GM19193 (cell line): ENCODE measurements around the gene KRTCAP2.

Source experiments
- POLR2A ChIP-seq: IDR thresholded peaks from 4 replicates; pipeline ENCODE4 v1.6.1; 2011; ENCODE audit not compliant: insufficient read depth, insufficient read length; ENCODE audit errors: extremely low read depth

The KRTCAP2 gene

GRCh38 chr1:155176544-155177071, 3.5 kb upstream of the KRTCAP2 start:
- TF ChIP-seq POLR2A, result no peak

GRCh38 chr1:155175927-155176371, 2.8 kb upstream of the KRTCAP2 start:
- TF ChIP-seq POLR2A, result no peak

GRCh38 chr1:155175281-155175926, 2.3 kb upstream of the KRTCAP2 start:
- TF ChIP-seq POLR2A, result no peak

- TF ChIP-seq POLR2A, result no peak
Measured at GRCh38 chr1:155174324-155175280, 1.5 kb upstream of the KRTCAP2 start.

- TF ChIP-seq POLR2A, result no peak
Measured at GRCh38 chr1:155173478-155174323, 597 bp upstream of the KRTCAP2 start, which contains the start of gene TRIM46. Gene TRIM46 (plus strand): TSS chr1:155173849. CDS start chr1:155173967, 118 bp downstream.

GRCh38 chr1:155171836-155172731, 1.0 kb downstream of the KRTCAP2 start:
- no peak for TF ChIP-seq POLR2A

- no peak for TF ChIP-seq POLR2A
Measured at GRCh38 chr1:155170806-155171205, 2.3 kb downstream of the KRTCAP2 start.

- TF ChIP-seq POLR2A, result no peak
Measured at GRCh38 chr1:155170101-155170785, 2.9 kb downstream of the KRTCAP2 start.

GRCh38 chr1:155169541-155169940, 3.6 kb downstream of the KRTCAP2 start:
- TF ChIP-seq POLR2A, result no peak

GRCh38 chr1:155168456-155169210, 4.5 kb downstream of the KRTCAP2 start:
- no peak for TF ChIP-seq POLR2A

- no peak for TF ChIP-seq POLR2A
Measured at GRCh38 chr1:155167166-155168104, 5.7 kb downstream of the KRTCAP2 start.
